ENCODE results near the gene PRODH.
"Not testable (repeated sequence)": the region's sequence is repeated elsewhere in the genome, so short reads cannot be mapped to it uniquely, and the experiment has no call there.

The PRODH gene

GRCh38 chr22:18952022-18952421 lies 15.9 kb upstream of the PRODH start:
- DNase-seq = no peak

DNA sequence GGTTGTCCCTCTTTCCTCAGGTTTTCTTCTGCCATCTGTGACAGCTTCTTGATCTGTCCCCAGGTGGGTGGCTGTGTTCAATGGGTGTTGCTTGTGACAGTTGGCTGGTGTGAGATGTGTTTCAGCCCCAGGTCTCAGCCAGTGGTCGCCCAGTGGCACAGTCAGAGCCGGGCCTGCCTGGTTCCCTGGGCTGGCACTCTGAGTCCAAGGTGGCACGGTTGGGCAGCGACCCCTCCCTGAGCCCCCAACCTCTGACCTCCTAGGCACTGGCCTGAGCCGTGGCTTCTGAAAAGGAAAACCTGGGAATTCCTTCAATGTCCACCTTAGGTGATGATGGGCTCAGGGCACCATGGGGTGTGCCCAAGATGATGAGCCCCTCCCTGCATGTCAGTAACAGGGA lies 14.0 kb upstream of the PRODH start:
- no peak for DNase-seq

DNA sequence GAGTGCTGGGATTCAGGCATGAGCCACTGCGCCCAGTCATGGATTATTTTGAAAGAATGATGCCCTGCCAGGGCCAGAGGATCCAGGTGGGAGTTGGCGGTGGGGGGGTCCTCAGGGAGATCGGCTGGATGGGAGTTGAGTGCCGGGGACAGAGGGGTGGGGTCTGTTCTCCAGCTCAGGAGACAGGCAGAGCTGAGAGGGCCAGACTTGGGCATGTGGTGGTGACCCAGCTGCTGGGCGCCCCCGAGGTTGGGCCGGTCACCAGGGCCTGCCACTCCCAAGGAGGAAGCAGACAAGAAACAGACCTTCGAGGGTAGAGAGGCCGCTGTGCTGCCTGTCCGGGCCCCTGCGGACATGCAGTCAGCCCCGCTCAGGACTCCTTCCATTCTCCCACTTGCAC lies 11.8 kb upstream of the PRODH start:
- no peak for DNase-seq

GRCh38 chr22:18947105-18947504 lies 11.0 kb upstream of the PRODH start:
- not testable (repeated sequence) for DNase-seq

GRCh38 chr22:18938691-18939090 lies 2.6 kb upstream of the PRODH start:
- not testable (repeated sequence) for DNase-seq

DNA sequence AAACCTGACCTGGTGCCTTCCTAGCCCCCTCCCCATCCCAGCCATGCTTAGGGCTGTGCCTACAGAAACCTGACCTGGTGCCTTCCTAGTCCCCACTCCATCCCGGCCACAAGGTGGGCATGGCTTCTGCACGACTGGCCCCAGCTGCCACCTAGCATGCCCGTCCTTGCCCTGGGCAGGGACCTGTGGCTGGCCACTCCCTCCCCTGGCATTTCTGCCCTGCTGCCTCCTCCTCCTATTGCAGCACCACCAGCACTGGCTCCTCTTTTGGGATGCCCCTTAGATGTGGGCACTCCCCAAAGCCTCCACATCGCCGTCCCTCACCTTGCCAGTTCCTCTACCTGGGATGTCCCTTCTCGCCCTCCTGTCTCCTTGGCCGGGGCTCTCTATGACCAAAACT lies 1.4 kb downstream of the PRODH start:
- not testable (repeated sequence) for DNase-seq

DNA sequence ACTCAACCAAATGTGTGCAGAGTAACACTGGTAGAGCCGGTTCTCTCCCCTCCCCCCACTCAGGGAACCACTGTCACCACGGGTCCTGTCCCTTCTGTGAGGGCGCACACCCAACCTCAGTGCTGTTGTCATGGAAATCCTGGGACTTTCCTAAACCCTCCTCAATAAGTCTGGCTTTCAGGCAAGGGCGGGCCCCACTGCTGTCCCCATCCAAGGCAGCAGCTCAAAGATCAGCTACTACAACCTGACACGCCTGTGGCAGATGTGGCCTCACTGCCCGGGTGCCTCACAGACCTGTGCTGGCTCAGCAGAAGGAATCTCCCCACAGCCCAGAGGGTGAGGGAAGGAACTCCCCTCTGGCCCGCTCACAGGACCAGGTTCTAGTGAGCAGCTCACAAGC lies 2.2 kb downstream of the PRODH start:
- no peak for DNase-seq

GRCh38 chr22:18931905-18932652 lies 4.0 kb downstream of the PRODH start:
- DNase-seq = no peak

- DNase-seq = no peak
These were observed 6.6 kb downstream of the PRODH start for GRCh38 chr22:18929459-18929858.

GRCh38 chr22:18927573-18927972 lies 8.5 kb downstream of the PRODH start:
- no peak for DNase-seq

- no peak for DNase-seq
These were observed 9.1 kb downstream of the PRODH start for GRCh38 chr22:18927020-18927419.

DNA sequence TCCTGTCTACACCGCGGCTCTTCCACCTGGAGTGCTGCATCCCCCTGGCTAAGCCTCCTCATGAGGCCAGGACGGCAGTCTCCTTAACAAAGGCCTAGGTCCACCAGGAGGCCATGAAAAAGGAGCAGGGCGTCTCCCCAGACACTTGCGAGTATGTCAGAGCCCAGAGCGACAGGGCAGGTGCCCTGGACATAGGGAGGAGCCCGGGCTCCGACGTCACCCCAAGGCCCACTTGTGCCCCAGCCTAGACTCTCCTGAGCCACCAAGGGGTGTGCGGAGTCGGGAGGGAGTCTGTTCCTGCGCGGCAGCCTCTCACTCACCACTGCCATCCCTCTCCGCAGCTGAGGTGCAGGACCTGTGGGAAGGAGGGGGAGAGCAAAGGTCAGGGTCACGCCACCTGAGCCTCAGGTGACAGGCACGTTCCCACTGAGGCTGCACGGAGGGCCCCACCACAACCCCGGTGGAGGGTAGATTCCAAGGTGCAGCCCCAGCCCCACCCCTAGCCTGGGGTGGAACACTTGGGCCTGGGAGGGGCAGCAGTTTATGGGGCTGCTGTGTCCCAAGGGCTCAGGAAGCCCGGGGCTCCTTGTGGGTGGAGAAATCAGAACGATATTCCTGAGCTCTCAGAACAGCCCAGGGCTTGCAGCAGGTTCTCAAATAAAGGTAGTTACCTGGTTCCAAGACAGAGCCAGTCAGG lies 10.6 kb downstream of the PRODH start:
- no peak for DNase-seq

GRCh38 chr22:18920257-18920902 lies 15.7 kb downstream of the PRODH start:
- DNase-seq = not testable (repeated sequence)

DNA sequence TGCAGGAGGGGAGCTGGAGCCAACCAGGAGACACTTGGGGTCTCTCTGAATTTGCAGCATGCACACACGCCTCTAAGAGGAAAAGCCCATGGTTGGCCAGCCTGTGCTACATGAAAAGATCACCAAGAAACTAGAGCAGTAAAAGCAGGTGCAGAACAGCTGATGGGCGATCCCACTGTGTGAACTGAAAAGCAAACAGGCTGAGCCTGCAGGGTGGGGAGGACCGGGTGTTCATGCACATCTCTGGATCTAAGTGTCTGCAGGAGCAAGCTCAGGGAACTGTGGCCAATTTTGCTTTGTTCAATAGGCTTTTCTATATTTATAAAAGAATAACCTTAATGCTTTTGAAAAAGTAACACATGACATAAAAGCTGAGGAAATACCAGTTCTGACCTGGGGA lies 18.3 kb downstream of the PRODH start:
- DNase-seq = not testable (repeated sequence)

DNA sequence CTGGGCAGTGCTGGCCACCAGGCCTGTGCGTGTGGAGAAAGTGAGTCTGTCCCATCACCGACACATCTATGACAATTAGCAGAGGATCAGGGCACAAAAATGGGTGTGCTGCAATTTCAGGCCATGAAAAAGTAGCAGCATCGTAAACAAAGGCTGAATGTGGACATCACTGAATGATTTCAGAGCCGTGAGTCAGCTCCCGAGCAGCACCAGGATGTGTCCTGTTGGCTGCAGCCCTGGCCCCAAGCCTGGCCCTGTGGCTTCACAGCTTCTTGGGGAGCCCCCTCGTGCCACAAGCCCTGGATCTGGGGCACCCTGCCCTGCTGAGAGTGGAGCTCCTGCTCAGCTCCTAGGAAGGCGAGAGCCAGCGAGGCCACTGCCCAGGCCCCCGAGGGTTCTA lies 20.5 kb downstream of the PRODH start:
- not testable (repeated sequence) for DNase-seq

DNA sequence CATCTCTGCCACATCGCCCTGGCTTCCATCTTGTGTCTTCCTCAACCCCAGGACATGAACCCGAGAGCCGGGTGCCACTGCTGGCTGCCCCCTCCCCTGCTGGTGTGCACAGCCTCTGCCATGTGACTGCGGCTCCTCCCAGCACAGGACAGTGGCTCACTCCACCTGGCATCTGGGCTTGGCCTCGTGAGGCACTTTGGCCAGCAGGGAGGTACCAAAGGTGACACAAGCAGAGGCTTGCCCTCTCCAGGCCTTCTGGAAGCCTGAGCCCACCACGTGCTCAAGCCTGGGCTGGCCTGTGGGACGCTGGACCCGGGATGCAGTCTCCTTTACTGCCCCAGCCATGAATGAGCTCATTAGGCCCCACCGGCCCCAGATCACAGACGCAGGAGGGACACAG lies 21.5 kb downstream of the PRODH start:
- not testable (repeated sequence) for DNase-seq

- not testable (repeated sequence) for DNase-seq
These were observed 23.7 kb downstream of the PRODH start for GRCh38 chr22:18912264-18912946.

DNA sequence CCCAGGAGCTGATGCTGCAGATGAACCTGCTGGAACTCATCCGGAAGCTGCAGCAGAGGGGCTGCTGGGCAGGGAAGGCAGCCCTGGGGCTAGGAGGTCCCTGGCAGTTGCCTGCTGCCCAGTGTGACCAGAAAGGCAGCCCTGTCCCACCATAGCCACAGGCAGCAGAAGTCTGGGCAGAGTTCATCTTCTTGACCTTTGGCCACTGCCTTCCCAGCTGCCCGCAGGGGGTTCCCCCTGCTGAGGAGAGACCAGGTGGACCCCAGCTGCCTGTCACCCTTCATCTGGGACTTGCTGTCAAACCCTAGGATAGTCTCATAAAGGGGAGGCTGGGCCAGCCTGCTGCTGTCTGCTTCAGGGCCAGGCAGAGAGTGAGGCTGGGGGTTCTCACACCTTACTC lies 24.6 kb downstream of the PRODH start:
- not testable (repeated sequence) for DNase-seq

GRCh38 chr22:18909556-18909955 lies 26.5 kb downstream of the PRODH start:
- no peak for DNase-seq

DNA sequence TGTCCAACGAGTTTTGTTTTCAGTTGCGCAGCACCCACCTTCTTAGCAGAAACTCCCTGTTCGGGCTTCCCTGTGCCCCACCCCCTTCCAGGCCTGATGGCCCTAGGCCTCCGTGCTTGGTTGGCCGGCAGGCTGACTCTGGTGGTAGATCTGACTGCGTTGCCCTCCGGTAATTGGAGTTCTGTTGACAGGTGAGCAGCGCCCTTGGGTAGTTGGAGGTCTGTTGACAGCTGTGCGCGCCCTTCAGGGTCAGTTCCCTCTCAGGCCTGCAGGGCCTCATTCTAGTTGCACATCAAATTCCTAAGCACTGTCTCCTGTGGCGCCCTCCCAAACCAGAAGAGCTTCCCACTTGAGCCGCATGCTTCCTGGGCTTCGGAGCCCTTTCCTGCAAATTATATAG lies 29.2 kb downstream of the PRODH start:
- no peak for DNase-seq

GRCh38 chr22:18906410-18906745 lies 29.7 kb downstream of the PRODH start:
- DNase-seq = not testable (repeated sequence)

- DNase-seq = no peak
These were observed 30.3 kb downstream of the PRODH start, which contains the start of gene DGCR6 for GRCh38 chr22:18905540-18906409. DGCR6 (plus strand) TSS chr22:18906320; CDS start chr22:18906375, 55 bp downstream.
